DMS 273 treated with DMSO at 0.1 percent for 48 hours (cell line): ENCODE results near the gene ZNF879.

Experiments used
- DNase-seq: peaks from one replicate; lab custom pipeline; 2025; lab: John Stamatoyannopoulos, UW

ZNF879 gene

DNA sequence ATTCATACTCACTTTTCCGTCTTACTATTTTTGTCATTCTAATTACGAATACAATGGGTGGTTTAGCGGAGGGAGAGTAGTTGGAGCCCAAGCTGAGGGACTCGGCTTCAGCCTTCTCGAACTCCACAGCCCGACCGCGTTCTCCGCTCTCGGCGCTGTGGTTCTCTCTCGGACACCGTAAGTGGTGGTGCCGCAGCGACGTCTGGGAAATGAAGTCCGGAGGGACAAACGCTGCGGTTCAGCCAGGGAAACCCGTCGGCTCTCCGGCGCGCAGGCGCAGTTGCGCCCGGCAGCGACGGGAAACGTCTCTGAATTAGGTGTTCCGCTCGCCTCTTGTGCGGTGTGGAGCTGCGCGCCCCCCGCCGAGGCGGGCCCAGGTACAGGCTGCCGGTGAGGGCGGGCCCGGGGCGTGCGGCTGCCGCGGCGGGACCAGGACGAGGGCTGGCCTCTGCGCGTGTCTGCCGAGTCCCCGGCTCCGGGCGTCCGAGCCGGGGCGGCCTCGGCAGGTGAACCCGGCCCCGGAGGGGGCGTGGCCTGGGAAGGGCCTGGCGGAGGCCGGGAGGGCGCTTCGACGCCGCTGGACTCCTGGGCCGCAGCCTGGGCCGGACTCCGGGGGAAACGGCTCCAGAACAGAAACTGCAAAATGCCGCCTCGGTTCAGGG lies at the start of gene ZNF879:
Gene ZNF879 (plus strand): TSS at position 277 of the 662 bp plus-strand sequence. CDS start 1,201 bp downstream, outside the sequence.
- peak; percentile 93 for DNase-seq

DNA sequence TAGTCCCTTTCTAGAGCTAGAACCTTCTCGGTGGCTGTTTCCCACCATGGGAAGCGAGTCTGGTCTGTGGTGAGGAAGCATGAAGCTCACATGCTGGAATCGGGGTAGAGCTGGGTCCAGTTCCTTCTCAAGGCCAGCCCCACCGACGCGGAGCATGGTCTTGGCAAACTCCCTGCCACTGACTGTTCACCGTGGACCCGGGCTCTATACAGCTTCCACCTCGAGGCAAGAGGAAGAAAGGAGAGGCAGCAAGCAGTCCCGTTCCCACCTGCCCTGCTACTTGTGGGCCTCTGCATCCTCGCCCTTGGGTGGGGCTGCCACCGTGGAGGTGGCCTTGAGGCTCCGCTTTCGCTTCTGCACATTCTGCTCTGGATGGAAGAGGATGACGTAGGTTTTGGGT lies 42.2 kb upstream of the ZNF879 start:
- DNase-seq, result no peak

DNA sequence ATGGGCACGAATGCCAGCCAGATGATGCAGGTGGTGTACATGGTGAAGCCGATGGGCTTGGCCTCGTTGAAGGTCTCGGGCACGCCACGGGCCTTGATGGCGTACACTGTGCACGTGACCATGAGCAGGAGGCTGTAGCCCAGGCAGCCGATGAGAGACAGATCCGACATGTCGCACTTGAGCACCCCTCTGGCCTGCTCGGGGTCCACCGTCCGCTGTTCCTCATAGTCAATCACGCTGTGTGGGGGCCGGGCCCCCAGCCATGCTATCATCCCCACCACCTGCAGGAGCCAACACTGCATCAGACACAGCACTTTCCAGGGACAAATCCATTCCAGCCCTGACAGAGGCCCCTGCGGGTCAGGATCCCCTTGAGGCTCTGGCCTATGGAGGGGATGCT lies 40.7 kb upstream of the ZNF879 start:
- no peak for DNase-seq

DNA sequence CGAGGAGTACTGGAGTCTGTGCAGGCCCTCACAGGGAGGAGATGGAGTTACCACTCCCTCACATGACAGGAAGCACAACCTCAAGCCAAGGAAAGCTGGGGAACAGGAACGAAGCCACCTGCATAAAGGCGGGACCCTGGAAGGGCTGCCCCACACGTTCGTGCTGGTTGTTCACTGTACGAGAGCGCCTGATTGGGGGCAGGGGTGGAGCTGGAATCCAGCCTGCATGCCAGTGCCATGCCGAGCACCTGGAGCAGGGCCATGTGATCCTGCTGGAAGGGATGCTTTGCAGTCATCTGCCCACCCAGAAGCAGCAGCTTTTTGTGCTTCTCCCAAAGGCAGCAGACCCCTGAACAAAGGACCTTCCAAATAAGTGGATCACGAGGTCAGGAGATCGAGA lies 39.9 kb upstream of the ZNF879 start:
- DNase-seq, result no peak

DNA sequence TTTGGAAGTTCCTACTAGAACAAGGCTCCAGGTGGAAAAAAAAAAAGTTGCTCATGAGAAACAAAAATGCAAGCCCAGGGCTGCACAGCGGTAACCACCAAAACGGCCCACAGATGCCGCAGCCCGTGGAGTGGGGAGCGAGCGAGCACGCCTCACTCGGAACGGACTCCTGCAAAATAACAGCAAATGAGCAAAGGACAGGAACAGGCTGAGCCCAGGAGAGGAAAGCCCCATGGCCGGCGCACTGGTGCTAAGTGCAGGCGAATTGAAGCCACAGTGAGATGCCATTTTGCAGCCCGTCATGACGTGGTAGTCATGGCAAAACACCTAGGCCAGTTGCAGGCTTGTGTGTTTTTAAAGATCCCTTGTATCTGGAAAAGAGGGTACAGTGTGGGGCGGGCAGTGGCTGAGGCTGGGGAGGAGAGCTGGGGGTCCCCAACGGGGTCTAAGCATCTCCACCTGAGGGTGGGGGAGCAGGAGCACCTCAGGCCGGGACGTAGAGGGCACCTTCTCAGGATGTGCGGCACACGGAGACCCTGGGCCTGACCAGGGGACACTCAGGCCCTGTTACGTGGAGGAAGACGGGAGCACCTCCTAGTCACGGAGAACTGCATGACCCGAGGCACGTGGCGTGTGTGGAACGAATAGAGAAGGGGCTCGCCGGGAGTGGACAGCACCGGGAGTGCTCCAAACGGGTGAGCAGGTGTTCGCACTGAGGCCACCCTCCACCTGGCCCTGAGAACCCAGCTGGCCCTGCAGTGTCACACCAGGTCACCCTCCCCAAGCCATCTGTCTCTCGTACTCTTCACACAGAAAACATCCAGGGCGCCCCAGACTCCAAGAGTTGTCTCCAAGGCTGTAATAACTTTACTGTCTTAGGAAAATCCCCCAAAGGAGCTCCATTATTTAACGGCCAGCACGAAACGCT lies 39.2 kb upstream of the ZNF879 start:
- no peak for DNase-seq

DNA sequence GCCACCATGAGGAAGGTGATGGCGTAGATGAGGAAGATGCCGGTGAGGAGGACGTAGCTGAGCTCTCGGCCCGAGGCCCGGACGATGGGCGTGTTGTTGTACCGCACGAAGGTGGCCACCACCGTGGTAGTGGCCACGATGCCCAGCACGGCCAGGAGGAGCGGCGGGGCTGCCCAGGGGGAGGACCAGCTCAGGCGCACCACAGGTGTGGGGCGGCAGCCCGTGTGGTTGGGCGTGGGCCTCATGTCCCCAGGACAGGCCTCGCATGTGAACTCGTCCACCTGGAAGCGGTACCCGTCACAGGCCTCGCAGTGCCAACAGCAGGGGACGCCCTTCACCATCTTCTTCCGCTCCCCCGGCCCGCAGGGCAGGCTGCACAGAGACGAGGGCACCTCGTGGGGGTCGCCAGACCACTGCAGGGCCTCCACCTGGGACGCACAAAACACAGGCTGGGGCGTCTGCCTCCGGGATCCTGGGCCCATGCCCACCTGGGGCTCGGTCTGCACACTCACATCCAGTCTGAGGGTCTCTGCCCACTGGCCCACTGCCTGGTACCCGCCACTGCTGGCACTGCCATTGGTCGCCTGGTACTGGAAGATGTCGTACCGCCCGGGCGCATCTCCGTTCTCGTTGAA lies 37.2 kb upstream of the ZNF879 start:
- DNase-seq, result no peak

DNA sequence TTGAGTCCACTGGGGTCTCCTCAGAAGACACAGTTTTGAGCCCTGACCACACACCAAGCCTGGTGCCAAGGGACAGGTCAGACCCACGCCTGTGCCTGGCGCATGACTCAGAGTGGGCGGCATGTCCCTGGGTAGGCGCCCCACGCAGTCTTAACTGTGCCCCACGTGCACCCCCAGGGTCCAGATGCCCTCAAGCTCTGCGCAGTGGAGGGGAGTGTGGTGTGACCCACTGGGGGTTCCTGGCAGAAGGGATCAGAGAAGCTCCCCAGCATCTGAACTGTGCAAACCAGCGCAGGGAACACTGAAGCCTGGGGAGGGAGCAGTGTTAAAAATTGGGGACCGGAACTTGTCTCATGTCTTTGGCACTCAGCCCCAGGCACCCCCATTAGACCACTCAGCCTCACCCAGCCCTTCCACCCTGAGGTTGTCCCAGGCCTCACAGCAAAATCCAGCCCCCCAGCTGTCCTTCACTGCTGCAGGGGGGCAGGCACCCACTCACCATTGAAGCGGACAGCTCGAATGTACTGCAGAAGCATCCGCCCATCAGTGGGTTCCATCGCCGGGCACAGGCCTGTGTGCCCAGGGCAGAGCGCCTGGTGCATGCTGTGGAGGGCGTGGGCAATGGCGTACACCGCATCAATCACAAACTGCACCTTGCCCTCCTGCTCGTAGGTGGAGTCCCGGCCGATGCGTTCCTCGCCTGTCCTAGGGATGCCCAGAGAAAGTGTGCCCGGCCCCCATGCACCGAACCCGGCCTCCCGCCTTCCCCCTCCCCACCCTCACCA lies 35.0 kb upstream of the ZNF879 start:
- DNase-seq, result no peak

DNA sequence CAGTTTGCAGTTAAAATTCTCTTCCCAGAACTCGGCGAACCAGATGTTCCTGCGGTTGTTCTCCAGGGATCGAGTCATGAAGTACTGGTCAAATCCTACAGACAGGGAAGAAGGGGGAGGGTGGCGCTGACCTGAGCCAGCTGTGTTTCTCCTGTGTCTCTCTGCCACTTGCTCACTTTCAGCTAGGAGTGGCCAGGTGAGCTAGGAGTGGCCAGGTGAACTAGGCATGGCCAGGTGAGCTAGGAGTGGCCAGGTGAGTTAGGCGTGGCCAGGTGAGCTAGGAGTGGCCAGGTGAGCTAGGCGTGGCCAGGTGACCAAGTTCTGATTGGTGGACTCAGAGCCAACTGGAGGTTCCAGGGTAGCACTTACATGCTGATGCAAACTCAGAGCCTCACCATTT lies 34.3 kb upstream of the ZNF879 start:
- no peak for DNase-seq

DNA sequence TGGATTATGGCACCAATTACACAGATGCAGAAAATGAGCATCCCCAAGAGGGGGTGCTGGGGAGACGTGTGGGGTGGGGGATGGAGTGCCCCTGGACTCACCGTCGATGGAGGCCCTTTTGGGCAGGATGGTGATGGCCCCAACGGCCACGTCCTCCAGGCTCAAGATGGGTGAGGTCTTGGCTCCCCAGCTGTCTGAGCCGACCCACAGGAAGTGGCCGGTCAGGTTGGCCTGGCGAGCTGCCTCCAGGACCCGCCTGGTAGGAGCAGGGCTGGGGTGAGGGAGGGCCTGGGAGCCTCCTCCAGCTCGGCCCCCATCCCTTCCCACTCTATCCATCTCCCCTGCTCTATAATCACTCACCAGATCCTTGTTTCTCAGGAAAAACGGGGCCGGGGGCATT lies 33.1 kb upstream of the ZNF879 start:
- DNase-seq, result no peak

DNA sequence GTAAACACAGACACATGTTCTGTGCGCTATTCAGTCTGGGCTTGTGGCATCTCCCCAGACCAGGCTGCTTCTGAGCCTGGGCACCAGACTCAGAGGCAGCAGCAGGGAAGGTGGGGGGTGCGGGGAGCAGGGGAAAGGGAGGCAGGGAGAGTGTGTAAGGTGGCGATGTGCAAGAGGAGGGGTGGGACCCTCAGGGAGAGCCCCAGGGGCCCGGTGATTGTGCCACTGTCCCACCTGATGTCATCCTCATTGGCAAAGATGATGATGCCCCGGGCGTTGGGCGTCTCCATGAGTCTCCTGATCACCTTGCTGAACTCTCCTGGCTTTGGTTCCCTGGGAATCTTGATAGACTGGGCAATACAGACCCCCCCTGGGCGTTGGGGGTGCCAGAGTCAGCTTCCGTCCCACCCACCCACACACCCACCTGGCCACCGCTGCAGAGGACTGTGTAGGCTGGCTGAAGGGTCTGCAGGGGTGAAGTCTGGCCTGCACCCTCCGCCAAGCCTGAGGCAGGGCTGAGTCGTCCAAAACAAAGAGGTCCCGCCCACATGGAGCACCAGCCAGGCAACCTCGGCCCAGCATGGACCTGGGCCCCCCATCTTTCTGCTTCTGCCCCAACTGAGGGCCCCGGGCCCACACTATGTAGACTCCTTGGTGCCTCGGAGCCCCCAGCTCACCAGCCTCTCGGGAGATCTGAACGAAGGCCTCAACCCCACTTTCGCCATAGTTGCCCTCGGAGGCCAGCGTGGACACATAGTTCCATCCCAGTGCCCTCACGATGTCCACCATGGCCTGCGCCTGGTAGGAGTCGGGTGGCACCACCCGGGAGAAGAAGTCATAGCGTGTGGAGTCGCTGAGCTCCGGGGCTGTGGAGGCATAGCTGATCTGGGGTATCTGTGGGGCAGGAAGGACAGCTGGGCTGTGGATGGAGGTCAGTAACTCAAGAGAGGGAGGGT lies 32.1 kb upstream of the ZNF879 start:
- no peak for DNase-seq

DNA sequence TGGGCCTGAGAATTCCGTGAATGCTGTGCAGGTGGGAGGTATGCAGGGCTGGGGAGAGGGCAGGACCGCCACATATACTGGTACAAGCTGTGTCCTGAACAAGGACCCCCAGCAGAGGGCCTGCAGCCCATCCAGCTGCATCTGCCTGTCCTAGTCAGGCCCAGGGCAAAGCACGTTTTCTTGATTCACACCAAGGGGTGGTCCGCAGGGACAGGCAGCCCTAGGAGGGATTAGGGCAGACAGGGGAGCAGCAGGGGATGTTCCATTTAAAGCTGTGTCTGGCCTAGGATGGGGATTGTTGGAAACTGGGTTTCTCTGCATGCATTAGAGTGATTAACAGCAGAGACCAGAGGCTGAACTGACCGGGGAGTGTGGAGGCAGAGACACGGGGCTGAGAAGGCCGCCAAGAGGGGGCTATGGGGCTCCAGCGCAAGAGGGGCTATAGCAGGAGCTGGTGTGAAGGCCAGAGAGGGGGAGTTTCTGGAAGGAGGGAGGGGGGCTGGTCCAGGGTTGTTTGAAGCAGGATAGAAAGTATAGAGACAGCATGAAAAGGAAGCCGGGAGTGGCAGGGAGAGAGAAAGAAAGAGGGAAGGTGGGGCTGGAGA lies 31.2 kb upstream of the ZNF879 start:
- DNase-seq, result no peak

DNA sequence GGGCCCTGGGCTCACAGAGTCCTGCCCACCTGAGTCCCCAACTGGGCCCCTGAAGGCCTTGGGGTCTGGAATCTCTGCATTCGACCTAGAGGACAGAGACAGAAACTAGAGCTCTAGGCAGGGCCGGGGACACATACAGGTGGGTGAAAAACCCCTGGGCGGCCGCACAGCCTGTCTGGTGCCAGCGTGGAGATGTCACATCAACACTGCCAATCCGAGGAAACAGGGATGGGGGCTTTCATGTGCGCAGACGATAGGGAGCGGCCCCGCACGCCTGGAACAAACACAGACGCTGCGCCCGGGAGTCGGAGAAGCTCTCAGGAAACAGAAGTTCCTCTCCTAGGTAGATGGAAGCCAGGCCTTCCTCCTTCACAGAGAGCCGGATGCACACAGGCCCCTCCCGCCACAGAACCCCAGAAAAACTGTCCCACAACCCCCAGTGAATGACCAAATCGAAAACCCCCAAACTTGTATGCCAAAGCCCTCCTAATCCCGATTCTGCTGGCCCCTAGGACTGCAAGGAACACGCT lies 30.3 kb upstream of the ZNF879 start:
- DNase-seq, result no peak

DNA sequence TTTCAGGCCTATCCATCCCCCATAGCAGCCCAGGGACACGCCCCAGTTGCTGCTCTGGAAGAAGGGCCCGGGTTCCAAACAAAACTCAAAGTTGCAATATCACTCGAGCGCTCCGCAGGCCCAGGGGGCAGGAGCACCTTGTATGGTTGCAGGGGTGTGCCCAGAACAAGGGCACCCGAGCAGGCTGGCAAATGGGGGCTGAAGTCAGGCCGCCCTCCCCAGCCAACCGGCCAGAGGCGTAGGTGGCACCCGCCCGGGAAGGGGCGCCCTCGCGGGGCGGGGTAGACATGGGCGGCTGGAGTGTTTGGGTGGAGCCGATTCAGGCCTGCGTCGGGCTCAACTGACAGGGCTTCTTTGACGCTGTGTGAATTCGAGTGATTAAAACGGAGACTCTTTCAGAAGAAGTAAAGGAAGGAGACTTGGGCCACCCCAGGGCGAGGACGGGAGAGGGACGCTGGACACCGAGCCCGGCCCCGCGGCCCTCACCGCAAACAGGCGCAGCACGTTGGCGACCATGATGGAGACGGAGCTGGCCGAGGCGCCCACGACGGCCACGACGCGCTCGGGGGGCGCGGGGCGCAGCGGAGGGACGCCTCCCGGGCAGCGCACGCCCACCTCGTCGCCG lies 29.5 kb upstream of the ZNF879 start:
- no peak for DNase-seq

DNA sequence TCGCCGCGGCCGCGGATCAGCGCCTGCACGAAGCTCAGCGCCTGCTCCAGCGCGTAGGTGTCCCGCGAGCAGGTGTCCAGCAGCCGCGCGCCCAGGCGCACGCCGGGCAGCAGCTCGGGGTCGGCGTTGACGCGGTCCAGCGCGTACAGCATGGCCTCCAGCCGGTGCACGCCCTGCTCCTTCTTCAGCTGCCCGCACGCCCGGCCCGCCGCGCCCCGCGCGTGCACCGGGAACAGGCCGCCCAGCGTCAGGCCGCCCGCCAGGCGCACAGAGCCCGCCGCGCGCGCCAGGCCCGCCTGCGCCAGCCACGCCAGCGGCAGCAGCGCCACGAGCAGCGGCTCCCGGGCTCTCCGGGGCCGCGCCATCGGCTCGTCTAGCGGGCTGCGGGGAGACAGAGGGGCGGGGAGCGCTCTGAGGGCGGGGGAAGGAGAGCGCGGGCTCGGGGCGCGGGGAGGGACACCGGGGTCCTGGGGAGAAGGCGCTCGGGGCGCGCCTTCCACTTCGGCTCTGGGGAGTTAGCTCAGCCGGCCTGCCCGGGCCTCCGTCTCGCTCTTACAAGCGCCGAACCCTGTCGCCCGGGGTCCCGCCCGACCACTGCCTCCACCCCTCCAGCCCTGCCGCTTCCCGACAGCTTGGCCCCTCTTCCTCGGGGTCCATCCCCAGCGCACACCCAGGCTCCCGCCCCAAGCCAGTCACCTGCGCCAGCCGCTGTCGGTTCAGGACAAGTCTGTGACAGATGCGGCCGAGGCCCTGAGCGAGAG lies 28.8 kb upstream of the ZNF879 start, which contains the start of gene GRM6:
Gene GRM6 (minus strand): TSS at position 741 of the 761 bp plus-strand sequence. CDS start 376 bp downstream, at position 365.
- no peak for DNase-seq

DNA sequence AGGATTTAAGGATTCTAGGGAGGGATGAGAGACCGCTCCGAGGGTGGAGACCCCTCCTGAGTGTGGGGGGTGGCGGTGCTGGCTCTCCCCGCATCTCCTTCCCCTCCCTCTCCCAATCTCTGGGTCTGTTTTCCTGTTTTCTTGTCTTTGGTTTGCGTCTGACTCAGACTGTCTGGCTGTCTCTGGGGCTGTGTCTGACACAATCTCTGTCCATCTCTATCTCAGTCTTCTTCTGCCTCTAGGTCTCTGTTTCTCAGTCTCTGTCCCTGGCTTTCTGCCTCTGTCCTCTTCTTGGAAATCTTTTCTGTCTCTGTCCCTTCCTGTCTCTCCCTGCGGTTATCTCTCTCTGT lies 28.3 kb upstream of the ZNF879 start:
- DNase-seq, result no peak

DNA sequence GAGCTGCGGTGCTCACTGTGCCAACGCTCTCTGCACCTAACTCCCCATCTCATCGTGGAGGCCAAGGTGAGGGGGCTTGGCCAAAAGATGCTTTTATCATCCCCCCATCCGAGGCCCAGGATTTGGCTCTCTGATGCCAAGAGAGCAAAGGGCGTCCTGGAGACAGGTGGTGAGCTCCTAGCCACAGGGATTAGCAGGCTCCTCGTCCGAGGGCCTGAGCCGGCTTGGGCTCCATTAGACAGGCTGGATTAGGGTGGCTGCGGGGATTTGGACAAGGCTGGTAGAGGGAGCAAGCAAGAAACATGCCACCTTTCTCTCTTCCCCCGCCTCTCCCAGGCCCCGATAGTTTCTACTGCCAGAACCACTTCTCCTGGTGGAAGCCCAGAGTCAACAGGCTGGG lies 27.4 kb upstream of the ZNF879 start:
- DNase-seq, result no peak

DNA sequence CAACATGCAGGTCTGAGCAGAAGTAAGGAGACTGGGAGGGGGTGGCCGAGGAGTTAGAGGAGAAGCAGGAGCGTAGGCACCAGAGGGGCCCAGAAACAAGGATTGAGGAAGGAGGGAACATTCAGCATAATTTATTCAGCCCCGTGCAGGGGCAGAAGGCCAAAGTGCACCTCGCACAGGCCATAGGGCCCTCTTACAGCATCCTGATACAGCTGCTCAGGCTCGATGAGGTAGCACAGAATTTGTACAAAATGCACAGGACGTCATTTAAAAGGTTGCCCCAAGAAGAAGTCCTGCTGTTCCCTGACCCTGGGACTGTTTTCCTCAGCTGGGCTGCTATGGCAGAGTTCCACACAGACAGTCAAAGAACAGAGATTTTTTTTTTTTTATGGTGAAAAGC lies 26.4 kb upstream of the ZNF879 start:
- DNase-seq, result no peak

DNA sequence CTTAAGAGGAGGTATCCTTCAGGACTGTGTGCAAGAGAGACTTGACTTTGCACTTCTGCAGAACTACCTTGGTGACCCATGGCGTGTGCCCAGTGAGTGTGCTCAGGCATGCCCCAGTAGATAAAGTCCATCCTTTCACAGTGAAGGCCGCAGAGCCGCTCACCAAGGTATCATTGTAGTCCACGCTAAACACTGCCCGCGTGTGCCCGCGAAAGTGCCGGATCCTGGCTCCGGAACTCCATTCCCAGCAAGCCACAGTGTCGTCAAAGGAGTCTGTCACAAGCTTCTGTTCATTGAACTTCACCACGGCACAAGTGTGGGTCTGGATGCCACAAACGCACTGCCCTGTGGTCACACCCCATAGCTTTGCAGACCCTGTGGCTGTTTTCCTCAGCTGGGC lies 25.2 kb upstream of the ZNF879 start:
- DNase-seq, result no peak

DNA sequence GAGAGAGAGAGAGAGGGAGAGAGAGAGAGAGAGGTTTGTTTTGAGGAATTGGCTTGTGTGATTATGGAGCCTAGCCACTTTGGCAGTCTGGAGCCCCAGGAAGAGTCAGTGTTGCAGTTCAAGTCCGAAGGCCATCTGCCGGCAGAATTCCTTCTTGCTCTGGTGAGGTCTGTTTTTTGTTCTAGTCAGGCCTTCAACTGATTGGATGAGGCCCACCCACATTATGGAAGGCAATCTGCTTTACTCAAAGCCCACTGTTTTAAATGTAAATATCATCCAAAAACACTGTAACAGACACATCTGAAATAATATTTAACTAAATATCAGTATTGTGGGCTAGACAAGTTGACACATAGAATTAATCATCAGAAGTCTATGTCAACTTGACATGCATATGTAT lies 17.0 kb upstream of the ZNF879 start:
- DNase-seq, result no peak
